Liver (tissue), 3 donors: Measurements from ENCODE around the gene RAD51B.

Source experiments
- ATF3 ChIP-seq: IDR thresholded peaks from 2 replicates; pipeline ENCODE4 v1.6.1; 2016; ENCODE audit warnings: antibody characterized with exemption
- CTCF ChIP-seq: fragments of 150-350 bp; IDR thresholded peaks from 2 replicates; pipeline ENCODE4 v1.5.1; 2017; ENCODE audit warnings: improper control_type of control experiment, low read depth, low read length; ENCODE audit not compliant: missing input control
- MAX ChIP-seq: IDR thresholded peaks from 2 replicates; pipeline ENCODE4 v1.6.1; 2016; ENCODE audit warnings: antibody characterized with exemption
- RXRA ChIP-seq, 2 donors: IDR thresholded peaks; 2 replicates each; pipeline ENCODE4 v1.6.1; 2017 to 2018; ENCODE audit warnings: antibody characterized with exemption in 2 of 2, mild to moderate bottlenecking in 1 of 2
- SP1 ChIP-seq: IDR thresholded peaks from 2 replicates; pipeline ENCODE4 v1.6.1; 2018; ENCODE audit warnings: antibody characterized with exemption, mild to moderate bottlenecking
- YY1 ChIP-seq: IDR thresholded peaks from 2 replicates; pipeline ENCODE4 v1.6.1; 2016; ENCODE audit warnings: antibody characterized with exemption, mild to moderate bottlenecking
- donor health status: healthy.
- donor health status: healthy.

GRCh38 chr14:68594737-68595380 lies 775.3 kb downstream of the RAD51B start:
- TF ChIP-seq SP1: no peak
- no peak for TF ChIP-seq CTCF
- no peak for TF ChIP-seq RXRA (IDR thresholded peaks at IDR 0.05)
- no peak for TF ChIP-seq MAX
- TF ChIP-seq YY1: no peak
- TF ChIP-seq ATF3: no peak
